ENCODE measurements around the gene SPACDR. TPM values are rescaled to one million over a fixed set of nuclear protein-coding genes. Genes with fewer than 3 reads are reported as not detected.

The SPACDR gene
- polyA plus RNA-seq, 6 donors from 2014 or later, result 0.45 TPM; not detected in 5

- peak overlapping the region in 6 of 8 donors; percentile 6 to 99 (median 42) for H3K4me3 Mint-ChIP-seq
- DNase-seq (no peak), ATAC-seq (ENCODE audit: low read depth in 2 of 2) (no peak)
- H3K27me3 Mint-ChIP-seq, result peaks cover 0 to 10% (median 9%) of the 10 kb centered on the region in 3 donors
- peak overlapping the region in 1 of 6 donors; percentile 38 for H3K27ac Mint-ChIP-seq
- H3K36me3 Mint-ChIP-seq, result peaks cover 0 to 8% of the 10 kb centered on the region in 2 donors
- peaks cover 24 to 31% (median 29%) of the 10 kb centered on the region in 3 donors for H3K4me1 Mint-ChIP-seq
- no peaks in the 10 kb centered on the region for H3K9me3 Mint-ChIP-seq
Observed at GRCh38 chr7:100481466-100481865, 17.4 kb upstream of the SPACDR start.

GRCh38 chr7:100478958-100479660 lies 15.0 kb upstream of the SPACDR start, which contains the start of gene TSC22D4:
TSS of gene TSC22D4 (minus strand) at chr7:100479214. CDS start at chr7:100478038, 1,176 bp downstream.
- DNase-seq (peak; percentile 86), ATAC-seq (ENCODE audit: low read depth in 2 of 2) (peak; percentile 67 to 71)
- Mint-ChIP-seq H3K27ac (peak within 1 kb of the TSS; percentile 89 to 98 (median 94)), H3K4me1 (peaks cover 36 to 48% (median 43%) of the 10 kb centered on the region in 3 donors), H3K36me3 (peaks cover 0 to 8% of the 10 kb centered on the region in 2 donors), H3K9me3 (no peaks in the 10 kb centered on the region), H3K27me3 (no peaks in the 10 kb centered on the region), H3K4me3 (peak within 1 kb of the TSS; percentile 90 to 99 (median 96))

DNA sequence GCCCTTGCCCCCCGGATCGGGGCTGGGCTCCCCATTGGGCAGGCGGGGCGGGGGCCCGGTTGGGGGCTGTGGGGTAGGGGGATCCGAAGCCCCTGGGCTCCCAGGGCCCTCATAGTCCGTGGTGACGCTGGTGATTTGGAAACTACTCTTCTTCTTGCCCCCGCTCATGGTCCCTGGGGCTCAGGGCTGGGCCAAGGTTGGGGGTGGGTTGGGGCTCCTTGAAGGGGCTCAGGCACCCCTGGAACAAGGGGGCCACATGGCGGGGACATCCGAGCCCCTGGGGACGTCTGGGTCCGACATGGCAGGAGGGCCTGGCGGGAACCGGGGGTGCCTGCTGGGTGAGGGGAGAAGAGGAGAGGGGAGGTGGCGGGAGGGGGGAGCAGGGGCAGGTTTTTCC lies 13.8 kb upstream of the SPACDR start:
- Mint-ChIP-seq H3K4me3 (peak overlapping the region; percentile 90 to 99 (median 96)), H3K4me1 (peaks cover 43 to 58% (median 54%) of the 10 kb centered on the region in 3 donors), H3K27ac (peak overlapping the region; percentile 29 to 98 (median 81)), H3K9me3 (no peaks in the 10 kb centered on the region), H3K27me3 (no peaks in the 10 kb centered on the region), H3K36me3 (peaks cover 0 to 8% of the 10 kb centered on the region in 2 donors)
- DNase-seq (no peak), ATAC-seq (ENCODE audit: low read depth in 2 of 2) (no peak)

DNA sequence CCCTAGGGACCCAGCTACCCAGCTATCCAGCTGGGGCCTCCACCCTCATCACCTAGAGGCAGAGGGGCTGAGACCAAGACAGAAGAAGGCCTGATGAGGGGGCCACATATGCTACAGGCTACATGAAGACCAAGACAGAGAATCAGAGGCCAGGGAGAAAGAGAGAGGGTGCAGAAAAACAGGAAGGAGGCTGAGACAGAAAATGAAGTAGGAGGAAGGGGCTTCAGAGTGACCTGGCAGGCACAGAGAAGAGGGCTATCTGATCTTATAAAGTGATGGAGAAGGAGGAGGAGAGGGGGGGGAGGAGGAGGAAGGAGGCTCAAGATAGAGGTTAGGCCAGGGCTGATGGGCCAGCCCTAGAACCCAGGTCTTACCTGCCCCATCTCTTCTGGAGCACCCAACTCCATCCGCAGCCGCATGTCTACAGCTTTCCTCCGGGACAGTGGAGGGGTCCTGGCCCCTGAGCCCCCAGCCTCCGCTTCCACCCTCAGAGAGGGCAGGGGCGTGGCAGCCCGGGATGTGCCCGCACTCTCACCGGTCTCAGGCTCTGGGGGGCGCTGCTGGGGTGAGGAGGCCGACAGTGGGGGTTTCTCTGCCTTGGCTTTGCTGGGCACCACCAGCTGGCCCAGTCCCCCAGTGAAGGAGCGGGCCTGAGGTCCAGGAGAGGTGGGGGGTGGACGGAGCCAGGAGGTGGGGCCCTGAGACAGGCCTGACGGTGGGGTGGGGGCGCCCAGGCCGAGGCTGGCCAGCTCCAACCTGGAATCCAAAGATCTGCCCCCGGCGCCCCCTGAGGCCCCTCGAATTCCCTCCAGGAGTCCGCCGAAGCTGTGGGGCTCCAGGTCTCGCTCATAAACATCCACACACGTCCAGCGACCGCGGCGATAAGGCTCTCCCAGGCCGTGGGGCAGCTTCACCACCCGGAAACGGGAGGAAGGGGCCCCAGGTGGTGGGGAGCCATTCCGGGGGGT lies 13.1 kb upstream of the SPACDR start:
- peak overlapping the region; percentile 64 to 97 (median 89) for H3K27ac Mint-ChIP-seq
- peaks cover 43 to 57% (median 53%) of the 10 kb centered on the region in 3 donors for H3K4me1 Mint-ChIP-seq
- peak overlapping the region; percentile 90 to 99 (median 94) for H3K4me3 Mint-ChIP-seq
- no peaks in the 10 kb centered on the region for H3K9me3 Mint-ChIP-seq
- no peaks in the 10 kb centered on the region for H3K27me3 Mint-ChIP-seq
- H3K36me3 Mint-ChIP-seq, result peaks cover 0 to 8% of the 10 kb centered on the region in 2 donors
- DNase-seq (no peak), ATAC-seq (ENCODE audit: low read depth in 2 of 2) (no peak)

DNA sequence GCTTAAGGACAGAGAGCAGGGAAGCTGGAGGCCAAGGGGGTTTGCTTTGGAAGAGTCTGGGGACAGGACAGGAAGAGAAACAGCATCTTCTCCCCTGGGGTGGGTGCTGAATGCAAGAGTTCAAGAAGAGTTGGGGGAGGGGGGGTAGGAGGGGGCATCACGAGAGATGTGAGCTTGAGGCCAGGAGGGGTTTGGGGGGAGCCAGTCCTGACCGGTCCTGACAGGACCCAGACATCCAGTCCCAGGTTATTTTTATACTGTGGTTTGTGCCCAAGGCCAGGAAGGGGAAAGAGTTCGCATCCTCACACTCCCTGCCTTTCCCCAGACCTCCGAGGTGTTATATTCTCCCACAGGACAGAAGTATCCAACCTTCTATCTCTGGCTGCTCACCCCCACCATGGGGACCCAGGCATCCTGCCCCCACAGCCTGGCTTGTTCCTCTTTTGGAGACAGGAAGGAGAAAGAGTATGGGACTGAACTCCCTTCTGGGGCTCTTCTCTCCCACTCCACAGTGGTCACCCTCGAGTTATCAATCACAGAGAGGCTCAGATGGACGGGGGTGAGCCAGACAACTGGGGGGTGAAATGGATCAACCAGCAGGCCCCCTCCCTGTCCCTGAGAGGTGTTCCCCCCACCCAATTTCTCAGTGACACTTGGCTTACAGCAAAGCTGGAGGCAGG lies 12.2 kb upstream of the SPACDR start:
- H3K4me3 Mint-ChIP-seq, result peak overlapping the region; percentile 87 to 97 (median 93)
- DNase-seq (no peak), ATAC-seq (ENCODE audit: low read depth in 2 of 2) (no peak)
- H3K9me3 Mint-ChIP-seq, result no peaks in the 10 kb centered on the region
- H3K27ac Mint-ChIP-seq, result peak overlapping the region; percentile 49 to 95 (median 92)
- H3K4me1 Mint-ChIP-seq, result peaks cover 47 to 55% (median 53%) of the 10 kb centered on the region in 3 donors
- peaks cover 0 to 8% of the 10 kb centered on the region in 2 donors for H3K36me3 Mint-ChIP-seq
- H3K27me3 Mint-ChIP-seq, result no peaks in the 10 kb centered on the region

DNA sequence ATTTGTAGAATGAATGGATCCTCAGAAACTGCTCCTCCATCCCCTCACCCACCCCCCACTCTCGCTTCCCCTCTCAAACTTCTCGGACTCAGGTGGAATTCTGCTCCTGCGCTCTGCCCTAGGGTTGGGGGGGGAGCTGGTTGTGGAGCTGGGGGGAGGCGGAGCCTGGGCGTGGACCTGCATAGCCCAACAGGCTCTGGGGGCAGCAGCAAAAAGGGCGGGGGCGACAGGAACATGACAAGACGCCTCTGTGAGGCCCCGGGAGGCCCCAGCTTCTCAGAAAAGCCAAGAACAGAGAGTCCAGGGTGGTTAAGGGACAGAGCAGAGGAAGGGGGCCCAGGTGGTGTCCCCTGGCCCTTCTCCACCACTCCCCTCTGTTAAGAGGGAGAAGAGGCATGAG lies 11.5 kb upstream of the SPACDR start:
- Mint-ChIP-seq H3K27me3 (no peaks in the 10 kb centered on the region), H3K4me3 (peak overlapping the region; percentile 80 to 97 (median 93)), H3K4me1 (peaks cover 47 to 57% (median 53%) of the 10 kb centered on the region in 3 donors), H3K36me3 (peaks cover 0 to 8% of the 10 kb centered on the region in 2 donors), H3K27ac (peak overlapping the region in 5 of 6 donors; percentile 69 to 95 (median 93)), H3K9me3 (no peaks in the 10 kb centered on the region)
- no peak for ATAC-seq (ENCODE audit: low read depth in 2 of 2)
- no peak for DNase-seq

DNA sequence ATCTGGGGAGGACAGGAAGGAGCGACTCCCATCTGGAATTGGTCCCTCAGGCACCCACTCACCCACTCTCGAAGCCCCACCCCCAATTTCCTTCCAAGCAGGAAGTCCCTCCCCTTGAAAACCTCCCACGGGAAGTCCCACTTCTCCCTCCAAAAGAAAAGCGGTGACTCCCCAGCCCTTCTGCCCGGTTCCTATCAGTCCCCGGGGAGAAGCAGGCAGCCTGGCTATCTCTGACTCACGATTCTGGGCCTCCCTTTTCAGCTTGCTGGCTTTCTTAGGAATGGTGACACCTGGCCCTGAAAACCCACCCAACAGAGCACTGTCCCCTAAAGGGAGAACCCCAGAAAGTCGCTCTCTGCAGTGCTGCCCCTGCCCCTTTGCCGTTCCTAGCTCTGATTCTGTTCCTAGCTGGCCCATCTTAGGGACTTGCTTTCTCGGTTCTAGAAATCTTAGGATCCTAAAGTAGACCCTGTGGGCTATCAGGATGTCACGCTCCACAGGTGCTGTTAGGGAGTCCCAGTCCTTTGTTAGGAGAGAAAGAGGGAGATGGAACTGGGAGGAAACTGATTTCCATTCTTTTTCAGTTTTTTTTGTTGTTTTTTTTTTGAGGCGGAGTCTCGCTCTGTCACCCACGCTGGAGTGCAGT lies 8.9 kb upstream of the SPACDR start:
- Mint-ChIP-seq H3K36me3 (peaks cover 0 to 8% of the 10 kb centered on the region in 2 donors), H3K9me3 (no peaks in the 10 kb centered on the region), H3K27ac (peak overlapping the region; percentile 21 to 91 (median 86)), H3K4me3 (peak overlapping the region in 3 of 8 donors; percentile 25 to 35 (median 28)), H3K4me1 (peaks cover 45 to 58% (median 49%) of the 10 kb centered on the region in 3 donors), H3K27me3 (no peaks in the 10 kb centered on the region)
- DNase-seq, result no peak
- ATAC-seq (ENCODE audit: low read depth in 2 of 2), result peak in 1 of 2 donors; percentile 13

DNA sequence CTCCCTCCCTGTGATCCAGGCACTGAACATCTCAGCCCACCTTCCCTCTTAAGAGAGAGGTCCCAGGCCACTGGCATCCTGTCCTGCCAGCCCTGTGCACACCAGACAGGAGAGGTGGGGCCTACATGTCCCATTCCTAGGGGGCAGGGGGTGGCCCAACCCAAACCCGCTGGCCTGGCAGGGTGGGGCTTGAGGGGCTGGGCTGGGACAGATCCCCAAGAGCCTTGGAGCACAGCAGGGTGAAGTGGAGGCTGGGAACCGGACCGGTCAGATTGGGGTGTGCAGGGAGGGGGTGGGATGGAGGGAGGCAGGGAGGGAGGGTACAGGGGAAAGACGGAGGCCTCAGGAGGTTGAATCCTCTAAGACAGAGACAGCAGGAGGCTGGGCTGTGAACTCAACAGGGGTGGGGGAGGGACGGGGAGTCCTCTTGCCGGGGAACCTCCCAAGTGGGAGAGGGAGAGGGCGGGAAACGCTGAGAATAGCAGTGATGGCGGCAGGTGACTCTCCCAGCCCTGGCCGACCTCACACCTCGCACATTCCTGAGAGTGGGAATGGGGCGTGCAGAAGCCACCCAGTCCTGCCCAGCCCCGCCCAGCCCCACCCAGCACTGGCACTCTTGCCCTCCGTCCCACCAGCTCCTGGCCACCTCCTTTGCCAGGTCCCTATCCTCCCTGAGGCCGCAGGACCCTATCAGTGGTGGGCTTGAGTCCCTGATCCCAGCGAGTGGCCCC lies 8.2 kb upstream of the SPACDR start:
- Mint-ChIP-seq H3K4me3 (no peak overlapping the region), H3K4me1 (peaks cover 42 to 58% (median 47%) of the 10 kb centered on the region in 3 donors), H3K36me3 (peaks cover 0 to 8% of the 10 kb centered on the region in 2 donors), H3K27me3 (no peaks in the 10 kb centered on the region), H3K9me3 (no peaks in the 10 kb centered on the region), H3K27ac (peak overlapping the region in 3 of 6 donors; percentile 9 to 91 (median 83))
- ATAC-seq (ENCODE audit: low read depth in 2 of 2) (no peak), DNase-seq (no peak)

- no peaks in the 10 kb centered on the region for H3K36me3 Mint-ChIP-seq
- ATAC-seq (ENCODE audit: low read depth in 2 of 2) (no peak), DNase-seq (no peak)
- no peaks in the 10 kb centered on the region for H3K27me3 Mint-ChIP-seq
- H3K4me1 Mint-ChIP-seq, result peaks cover 37 to 46% (median 41%) of the 10 kb centered on the region in 3 donors
- no peaks in the 10 kb centered on the region for H3K9me3 Mint-ChIP-seq
- H3K27ac Mint-ChIP-seq, result peak overlapping the region in 1 of 6 donors; percentile 76
- H3K4me3 Mint-ChIP-seq, result no peak overlapping the region
Observed at GRCh38 chr7:100471021-100471420, 7.0 kb upstream of the SPACDR start.

DNA sequence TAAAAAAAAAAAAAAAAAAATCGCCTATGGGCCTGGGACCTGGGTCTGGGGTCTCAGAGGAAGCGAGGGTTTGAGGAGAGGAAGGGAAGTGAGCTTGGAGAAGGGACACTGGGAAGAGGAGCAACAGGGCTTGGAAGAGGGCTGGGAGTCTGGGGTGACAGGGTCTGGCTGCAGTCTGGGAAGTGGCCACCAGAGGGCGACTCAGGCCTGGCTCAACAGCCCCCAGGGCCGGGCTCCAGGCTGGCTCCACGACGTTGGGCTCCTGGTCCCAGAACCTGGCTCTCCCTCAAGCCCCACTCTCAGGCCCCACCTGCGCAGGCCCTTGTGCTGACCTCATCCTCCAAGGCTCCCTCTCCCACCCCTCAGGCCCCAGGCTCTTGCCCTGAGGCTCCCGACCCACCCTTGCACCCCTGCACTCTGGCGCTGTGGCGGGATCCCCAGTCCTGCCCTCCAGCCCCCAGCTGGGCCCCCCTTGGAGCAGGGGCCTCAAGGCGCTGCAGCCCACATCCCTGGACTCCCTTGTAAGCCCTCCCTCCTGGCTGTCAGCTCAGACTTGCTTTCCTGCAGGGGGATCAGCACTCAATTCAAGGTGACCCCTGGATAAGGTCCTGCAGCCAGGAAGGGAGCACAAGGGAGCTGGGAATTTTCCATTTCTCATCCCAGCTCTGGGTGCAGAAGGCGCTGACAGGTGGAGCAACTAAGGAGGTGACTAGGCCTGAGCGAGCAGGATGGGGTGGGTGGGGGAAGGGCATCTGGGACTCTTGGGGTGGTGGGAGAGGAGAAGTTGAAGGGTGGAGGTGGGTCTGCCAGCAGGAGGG lies 5.4 kb upstream of the SPACDR start:
- no peaks in the 10 kb centered on the region for H3K9me3 Mint-ChIP-seq
- ATAC-seq (ENCODE audit: low read depth in 2 of 2) (peak; percentile 85 to 90), DNase-seq (peak; percentile 70)
- H3K4me3 Mint-ChIP-seq, result no peak overlapping the region
- H3K4me1 Mint-ChIP-seq, result peaks cover 33 to 35% (median 35%) of the 10 kb centered on the region in 3 donors
- peak overlapping the region in 3 of 6 donors; percentile 18 to 54 (median 22) for H3K27ac Mint-ChIP-seq
- no peaks in the 10 kb centered on the region for H3K36me3 Mint-ChIP-seq
- H3K27me3 Mint-ChIP-seq, result no peaks in the 10 kb centered on the region

GRCh38 chr7:100467638-100468373 lies 3.7 kb upstream of the SPACDR start:
- ATAC-seq (ENCODE audit: low read depth in 2 of 2), result no peak
- Mint-ChIP-seq H3K27ac (no peak overlapping the region), H3K4me1 (peaks cover 18 to 19% (median 19%) of the 10 kb centered on the region in 3 donors)

More at GRCh38 chr7:100467638-100468373, 3.7 kb upstream of the SPACDR start:
- DNase-seq, result no peak
- Mint-ChIP-seq H3K9me3 (no peaks in the 10 kb centered on the region), H3K27me3 (no peaks in the 10 kb centered on the region), H3K36me3 (no peaks in the 10 kb centered on the region), H3K4me3 (no peak overlapping the region)
